HCT116 (cell line): ENCODE results near the gene HOXA7. TPM values are rescaled to one million over a fixed set of nuclear protein-coding genes. Genes with fewer than 3 reads are reported as not detected.

ENCODE experiments used
- ATAC-seq: fragments of 200-7000 bp; cut with Tn5 transposase; 2 replicates; pipeline ENCODE4 v1.9.1; 2020; ENCODE audit warnings: mild to moderate bottlenecking, moderate library complexity
- BruUV-seq: library from RNA; stranded (reverse); fragments of 400-500 nt; replicated peaks from 2 replicates; lab custom pipeline; 2021; lab: Mats Ljungman, UMichigan
- CTCF ChIA-PET: fragments of 300-600 bp; sonication (Branson Sonifier 250); formaldehyde crosslinking; loops from one replicate; lab custom pipeline; 2021; ENCODE audit warnings: antibody characterized with exemption; lab: Charles Lee
- POLR2A ChIA-PET: fragments of 300-600, 350-600 bp; sonication (Branson Sonifier 250); formaldehyde crosslinking; loops from one replicate; lab custom pipeline; 2021; ENCODE audit warnings: antibody characterized with exemption; lab: Charles Lee
- RAD21 ChIA-PET, 2 experiments: fragments of 300-600 bp; sonication (Branson Sonifier 250); formaldehyde crosslinking; loops; one replicate each; lab custom pipeline; 2023; ENCODE audit warnings: low total read pairs in 2 of 2; ENCODE audit not compliant: uncharacterized antibody in 2 of 2, unreplicated experiment in 2 of 2, low non-redundant PET in 1 of 2; lab: Charles Lee
- DNase-seq: peaks from one replicate; pipeline ENCODE4 v3.0.0-alpha.2; 2010; ENCODE audit warnings: low read depth, low spot score
- H2AFZ ChIP-seq: fragments of 200-600 bp; shearing (Covaris generic), sonication (generic); 2 replicates; pipeline ENCODE4 v1.6.1; 2017; ENCODE audit warnings: low read depth, mixed run types, mixed read lengths, antibody characterized with exemption, low read length; ENCODE audit not compliant: poor library complexity, severe bottlenecking
- H3K27ac ChIP-seq: 2 replicates; pipeline ENCODE4 v1.5.1; 2012; ENCODE audit warnings: low read depth, low read length
- H3K27me3 ChIP-seq: fragments of 200-600 bp; sonication (generic); 2 replicates; pipeline ENCODE4 v1.6.1; 2016; ENCODE audit warnings: mixed run types, low read length, mixed read lengths; ENCODE audit not compliant: insufficient read depth
- H3K36me3 ChIP-seq, 2 experiments: fragments of 200-500 bp in 1 of 2; fragments of 200-600 bp in 1 of 2; sonication (Bioruptor generic) in 1 of 2; sonication (generic) in 1 of 2; 2 replicates each; pipeline versions ENCODE4 v1.5.1 to v1.6.1; 2014 to 2016; ENCODE audit warnings: low read length in 2 of 2, inconsistent platforms in 1 of 2, mixed read lengths in 1 of 2, mixed run types in 1 of 2; ENCODE audit not compliant: insufficient read depth in 2 of 2, control insufficient read depth in 1 of 2
- H3K4me1 ChIP-seq, 2 experiments: fragments of 200-600 bp in 1 of 2; sonication (generic) in 1 of 2; 2 replicates each; pipeline versions ENCODE4 v1.5.1 to v1.6.1; 2012 to 2017; ENCODE audit warnings: low read length in 2 of 2, inconsistent platforms in 1 of 2, mild to moderate bottlenecking in 1 of 2, mixed read lengths in 1 of 2, mixed run types in 1 of 2, moderate library complexity in 1 of 2; ENCODE audit not compliant: insufficient read depth in 2 of 2, control insufficient read depth in 1 of 2
- H3K4me2 ChIP-seq: fragments of 200-600 bp; sonication (generic); 2 replicates; pipeline ENCODE4 v1.6.1; 2017; ENCODE audit warnings: mixed run types, low read length, mixed read lengths
- H3K4me3 ChIP-seq, 2 experiments: fragments of 200-600 bp in 1 of 2; sonication (generic) in 1 of 2; replicated peaks in 1 of 2; 2 replicates each; pipeline ENCODE4 v1.5.1; 2011 to 2016; ENCODE audit warnings: low read length in 2 of 2, control low read depth in 1 of 2, low read depth in 1 of 2, mild to moderate bottlenecking in 1 of 2, mixed read lengths in 1 of 2, mixed run types in 1 of 2
- H3K79me2 ChIP-seq: fragments of 200-600 bp; sonication (generic); 2 replicates; pipeline ENCODE4 v1.6.1; 2017; ENCODE audit warnings: mild to moderate bottlenecking, mixed run types, low read length, moderate library complexity, mixed read lengths; ENCODE audit not compliant: insufficient read depth
- H3K9ac ChIP-seq: fragments of 200-600 bp; sonication (generic); 2 replicates; pipeline ENCODE4 v1.6.1; 2016; ENCODE audit warnings: low read length, mixed read lengths
- H3K9me2 ChIP-seq: fragments of 200-600 bp; sonication (generic), shearing (Covaris generic); 2 replicates; pipeline ENCODE4 v1.6.1; 2017; ENCODE audit warnings: mixed run types, mild to moderate bottlenecking, moderate library complexity; ENCODE audit not compliant: insufficient read depth
- H3K9me3 ChIP-seq, 2 experiments: fragments of 200-500 bp in 1 of 2; fragments of 200-600 bp in 1 of 2; sonication (Bioruptor generic) in 1 of 2; sonication (generic) in 1 of 2; 2 replicates each; pipeline ENCODE4 v1.6.1; 2014 to 2017; ENCODE audit warnings: low read length in 2 of 2, mixed read lengths in 2 of 2, inconsistent platforms in 1 of 2, low read depth in 1 of 2, mild to moderate bottlenecking in 1 of 2, mixed run types in 1 of 2, moderate library complexity in 1 of 2; ENCODE audit not compliant: control insufficient read depth in 1 of 2, insufficient read depth in 1 of 2
- H4K20me1 ChIP-seq: fragments of 200-600 bp; sonication (generic), shearing (Covaris generic); 2 replicates; pipeline ENCODE4 v1.6.1; 2017; ENCODE audit warnings: mixed run types, mild to moderate bottlenecking, moderate library complexity; ENCODE audit not compliant: insufficient read depth
- ATF3 ChIP-seq: IDR thresholded peaks from 2 replicates; pipeline ENCODE4 v1.6.1; 2012
- CBX3 ChIP-seq: IDR thresholded peaks from 2 replicates; pipeline ENCODE4 v1.6.1; 2012; ENCODE audit warnings: low read depth
- CEBPB ChIP-seq: IDR thresholded peaks from 2 replicates; pipeline ENCODE4 v1.6.1; 2012; ENCODE audit warnings: low read depth
- CTCF ChIP-seq, 3 experiments: fragments of 200-600 bp in 1 of 3; sonication (generic) in 1 of 3; IDR thresholded peaks in 2 of 3; conservative IDR thresholded peaks in 1 of 3; 2 replicates each; pipeline ENCODE4 v1.5.1; 2012 to 2017; ENCODE audit warnings: low read depth in 2 of 3, low read length in 2 of 3, antibody characterized with exemption in 1 of 3, borderline replicate concordance in 1 of 3, control low read depth in 1 of 3, mild to moderate bottlenecking in 1 of 3, mixed read lengths in 1 of 3, mixed run types in 1 of 3, moderate library complexity in 1 of 3; ENCODE audit not compliant: insufficient read depth in 1 of 3
- EGR1 ChIP-seq: IDR thresholded peaks from 2 replicates; pipeline ENCODE4 v1.6.1; 2012; ENCODE audit warnings: low read depth
- ELF1 ChIP-seq: IDR thresholded peaks from 2 replicates; pipeline ENCODE4 v1.6.1; 2012; ENCODE audit warnings: low read depth, borderline replicate concordance
- JUND ChIP-seq: IDR thresholded peaks from 2 replicates; pipeline ENCODE4 v1.6.1; 2012
- POLR2A ChIP-seq: IDR thresholded peaks from 2 replicates; pipeline ENCODE4 v1.7.0; 2011; ENCODE audit warnings: borderline replicate concordance; ENCODE audit not compliant: insufficient read depth, insufficient read length; ENCODE audit errors: extremely low read depth
- POLR2AphosphoS5 ChIP-seq: IDR thresholded peaks from 2 replicates; pipeline ENCODE4 v1.6.1; 2011; ENCODE audit warnings: mild to moderate bottlenecking, low read depth, low read length, moderate library complexity
- RAD21 ChIP-seq: IDR thresholded peaks from 2 replicates; pipeline ENCODE4 v1.6.1; 2012; ENCODE audit warnings: low read depth, mild to moderate bottlenecking
- SIN3A ChIP-seq: IDR thresholded peaks from 2 replicates; pipeline ENCODE4 v1.6.1; 2012; ENCODE audit warnings: low read depth
- SP1 ChIP-seq: IDR thresholded peaks from 2 replicates; pipeline ENCODE4 v1.6.1; 2012; ENCODE audit warnings: low read depth
- TCF7L2 ChIP-seq: IDR thresholded peaks from 2 replicates; pipeline ENCODE4 v1.7.0; 2011; ENCODE audit warnings: borderline replicate concordance, inconsistent platforms; ENCODE audit not compliant: insufficient read depth, insufficient read length; ENCODE audit errors: extremely low read depth
- YY1 ChIP-seq: IDR thresholded peaks from 2 replicates; pipeline ENCODE4 v1.6.1; 2011; ENCODE audit warnings: low read length, low read depth, moderate library complexity, mild to moderate bottlenecking; ENCODE audit not compliant: insufficient replicate concordance; ENCODE audit errors: extremely low read depth
- ZBTB33 ChIP-seq: IDR thresholded peaks from 2 replicates; pipeline ENCODE4 v1.6.1; 2011; ENCODE audit warnings: mild to moderate bottlenecking, low read length, moderate library complexity; ENCODE audit not compliant: insufficient replicate concordance; ENCODE audit errors: extremely low read depth
- ZNF274 ChIP-seq: fragments of 200-500 bp; sonication (Bioruptor generic); IDR thresholded peaks from 2 replicates; pipeline ENCODE4 v1.6.1; 2014; ENCODE audit warnings: mild to moderate bottlenecking, low read depth, low read length, inconsistent platforms
- intact Hi-C: fragments of 100-400 bp; cut with micrococcal nuclease; formaldehyde crosslinking; loops from 2 replicates; pipeline ENCODE4 v1.10.0; 2022
- total RNA-seq: library from RNA; stranded (reverse); gene quantifications from one replicate; pipeline ENCODE4 v1.2.1, GENCODE V29; 2021; ENCODE audit not compliant: unreplicated experiment

The HOXA7 gene
- total RNA-seq, 1 experiment from 2014 or later: 15.0 TPM

- no peaks in the 10 kb centered on the region for H3K27me3 ChIP-seq
- H3K4me1 ChIP-seq: peaks cover 18 to 54% of the 10 kb centered on the region in 2 experiments
- no peaks in the 10 kb centered on the region for H4K20me1 ChIP-seq
- H3K9ac ChIP-seq: no peak overlapping the region
- ChIA-PET POLR2A (no interaction called here), CTCF (interaction anchor here (1.0 to 1.6 kb wide), 5 partner anchors 21 to 789 kb away, joined by 3 to 8 read pairs (median 4); no protein-coding TSS in a partner anchor), RAD21 (interaction anchor here in 1 of 2 experiments (1.1 kb wide), 1 partner anchor 477 kb away, joined by 3 read pairs; no protein-coding TSS in a partner anchor)
- intact Hi-C loops: no loop called here
- no peak overlapping the region for H3K4me3 ChIP-seq
- no TSS peak for BruUV-seq
- H3K79me2 ChIP-seq: peaks cover 33% of the 10 kb centered on the region
- H2AFZ ChIP-seq: no peak overlapping the region
- no peak overlapping the region for H3K27ac ChIP-seq
- no peaks in the 10 kb centered on the region for H3K9me3 ChIP-seq
- no peak for TF ChIP-seq CEBPB
- no peak for TF ChIP-seq SIN3A
- no peak for TF ChIP-seq ATF3
- TF ChIP-seq EGR1: no peak
- TF ChIP-seq ZBTB33: no peak
- TF ChIP-seq YY1: no peak
- TF ChIP-seq CTCF (IDR thresholded peaks at IDR 0.05 in 2 of 3, conservative IDR thresholded peaks at IDR 0.05 in 1 of 3; ENCODE audit: borderline replicate concordance in 1 of 3, insufficient read depth in 1 of 3, low read depth in 2 of 3, low read length in 2 of 3): no peak
- no peak for TF ChIP-seq JUND
- no peak for TF ChIP-seq TCF7L2
- no peak for TF ChIP-seq POLR2A
- no peak for TF ChIP-seq ZNF274
- TF ChIP-seq POLR2AphosphoS5: no peak
- no peak for TF ChIP-seq CBX3
- TF ChIP-seq RAD21: no peak
- no peak for TF ChIP-seq SP1
- no peak for TF ChIP-seq ELF1
- DNase-seq: no peak
- no peak overlapping the region for H3K4me2 ChIP-seq
- no peak for ATAC-seq
- peaks cover 0 to 4% of the 10 kb centered on the region in 2 experiments; a peak in 1 of 4 replicates for H3K36me3 ChIP-seq
- no peaks in the 10 kb centered on the region for H3K9me2 ChIP-seq
Measured at GRCh38 chr7:27158436-27159265, 2.2 kb upstream of the HOXA7 start.
